HepG2 (cell line): ENCODE data around the gene CDK3. TPM values are rescaled to one million over a fixed set of nuclear protein-coding genes. Genes with fewer than 3 reads are reported as not detected.

Source experiments
- AHR ChIP-seq: IDR thresholded peaks from 2 replicates; pipeline ENCODE4 v1.6.1; 2018; ENCODE audit warnings: missing genetic modification reagents, missing compliant biosample characterization
- ARNT ChIP-seq: fragments of 450-650 bp; IDR thresholded peaks from 2 replicates; pipeline ENCODE4 v1.6.1; 2017
- ETV6 ChIP-seq: sonication (generic); formaldehyde crosslinking; conservative IDR thresholded peaks from 2 replicates; pipeline ENCODE4 v1.4.0; 2020; ENCODE audit warnings: missing genetic modification reagents
- FOXM1 ChIP-seq: sonication (generic); formaldehyde crosslinking; IDR thresholded peaks from 2 replicates; pipeline ENCODE4 v1.5.0; 2020; ENCODE audit warnings: missing genetic modification reagents
- LBX2 ChIP-seq: sonication (generic); formaldehyde crosslinking; IDR thresholded peaks from 2 replicates; pipeline ENCODE4 v1.5.0; 2020; ENCODE audit warnings: missing genetic modification reagents, mild to moderate bottlenecking, borderline replicate concordance
- MXD4 ChIP-seq: IDR thresholded peaks from 2 replicates; pipeline ENCODE4 v1.6.1; 2016; ENCODE audit warnings: mild to moderate bottlenecking, missing biosample characterization, missing genetic modification reagents
- NFE2 ChIP-seq: sonication (generic); formaldehyde crosslinking; IDR thresholded peaks from 2 replicates; pipeline ENCODE4 v1.4.0; 2020; ENCODE audit warnings: missing genetic modification reagents
- NR2C2 ChIP-seq: sonication (generic); formaldehyde crosslinking; IDR thresholded peaks from 2 replicates; pipeline ENCODE4 v1.4.0; 2020; ENCODE audit warnings: missing genetic modification reagents, mild to moderate bottlenecking, moderate library complexity, borderline replicate concordance
- NR2F2 ChIP-seq: IDR thresholded peaks from 2 replicates; pipeline ENCODE4 v1.6.1; 2012; ENCODE audit warnings: low read depth, inconsistent platforms, borderline replicate concordance
- PBX2 ChIP-seq: IDR thresholded peaks from 2 replicates; pipeline ENCODE4 v1.6.1; 2016; ENCODE audit warnings: control low read depth
- TEF ChIP-seq: sonication (generic); formaldehyde crosslinking; IDR thresholded peaks from 2 replicates; pipeline ENCODE4 v1.5.0; 2020; ENCODE audit warnings: missing genetic modification reagents
- THAP8 ChIP-seq: sonication (generic); formaldehyde crosslinking; IDR thresholded peaks from 2 replicates; pipeline ENCODE4 v1.5.1; 2020; ENCODE audit warnings: missing genetic modification reagents, mild to moderate bottlenecking, borderline replicate concordance
- TIGD3 ChIP-seq: sonication (generic); formaldehyde crosslinking; IDR thresholded peaks from 2 replicates; pipeline ENCODE4 v1.5.1; 2020; ENCODE audit warnings: mild to moderate bottlenecking, missing genetic modification reagents, borderline replicate concordance
- TOPORS ChIP-seq: sonication (generic); formaldehyde crosslinking; IDR thresholded peaks from 2 replicates; pipeline ENCODE4 v1.8.0; 2023; ENCODE audit warnings: mild to moderate bottlenecking, missing genetic modification reagents
- ZFP41 ChIP-seq: sonication (generic); formaldehyde crosslinking; IDR thresholded peaks from 2 replicates; pipeline ENCODE4 v1.4.0; 2020; ENCODE audit warnings: mild to moderate bottlenecking, missing genetic modification reagents, borderline replicate concordance
- ZNF101 ChIP-seq: sonication (generic); formaldehyde crosslinking; IDR thresholded peaks from 2 replicates; pipeline ENCODE4 v1.4.0; 2020; ENCODE audit warnings: mild to moderate bottlenecking, low read depth, missing genetic modification reagents, borderline replicate concordance
- ZNF331 ChIP-seq: sonication (generic); formaldehyde crosslinking; IDR thresholded peaks from 2 replicates; pipeline ENCODE4 v1.4.0; 2020; ENCODE audit warnings: missing genetic modification reagents
- ZNF782 ChIP-seq: sonication (generic); formaldehyde crosslinking; IDR thresholded peaks from 2 replicates; pipeline ENCODE4 v1.4.0; 2020; ENCODE audit warnings: missing genetic modification reagents, mild to moderate bottlenecking, borderline replicate concordance
- ZNF83 ChIP-seq: sonication (generic); formaldehyde crosslinking; IDR thresholded peaks from 2 replicates; pipeline ENCODE4 v1.4.0; 2020; ENCODE audit warnings: missing genetic modification reagents, mild to moderate bottlenecking, borderline replicate concordance
- ZNF878 ChIP-seq: sonication (generic); formaldehyde crosslinking; IDR thresholded peaks from 2 replicates; pipeline ENCODE4 v1.8.1; 2023; ENCODE audit warnings: mild to moderate bottlenecking, missing genetic modification reagents, moderate library complexity
- polyA plus RNA-seq, 8 experiments: library from polyadenylated mRNA; depleted of rRNA in 3 of 8; stranded (reverse) in 7 of 8; unstranded in 1 of 8; fragments of >200 nt; fragmentation: Illumina TruSeq in 4 of 8; extraction: Trizol in 4 of 8; gene quantifications; 2 replicates each; pipeline versions ENCODE4 v1.2.1 to v1.2.3, GENCODE V29; 2011 to 2016; ENCODE audit warnings: low read depth in 4 of 8, missing spikeins in 1 of 8, mixed read lengths in 1 of 8; ENCODE audit not compliant: insufficient read depth in 1 of 8
- total RNA-seq, 5 experiments: library from RNA; depleted of rRNA; stranded (reverse); fragments of >200 nt; fragmentation: Illumina TruSeq; extraction: Trizol; gene quantifications; 2 replicates each; pipeline ENCODE4 v1.2.3, GENCODE V29; 2016; ENCODE audit warnings: low read depth in 1 of 5
- TF ChIP-seq, protein P1 (sequence below): IDR thresholded peaks from 2 replicates; pipeline ENCODE4 v1.6.1; 2016; ENCODE audit warnings: missing compliant biosample characterization, missing genetic modification reagents, borderline replicate concordance
- TF ChIP-seq, protein P2 (sequence below): IDR thresholded peaks from 2 replicates; pipeline ENCODE4 v1.6.1; 2016; ENCODE audit warnings: missing biosample characterization, missing genetic modification reagents, low read depth

The CDK3 gene
- total and polyA plus RNA-seq, 2 of the 13 experiments (the other 11 are each of a cell fraction or from before 2014, with no cell fraction given): 5.8 to 11.4 TPM

GRCh38 chr17:75996665-75997590 lies 3.7 kb upstream of the CDK3 start (continued):
- TF ChIP-seq FOXM1 (CRISPR knock-in tag) (no peak), TEF (CRISPR knock-in tag) (no peak), PBX2 (CRISPR knock-in tag) (no peak), NR2F2 (peak; percentile 64; the same call in 1 of the 2 replicates), ZNF331 (CRISPR knock-in tag) (peak; percentile 81), TOPORS (CRISPR knock-in tag) (peak; percentile 69; the same call in 1 of the 2 replicates), LBX2 (no peak), AHR (CRISPR knock-in tag) (no peak), THAP8 (CRISPR knock-in tag) (no peak), ZNF101 (no peak), TIGD3 (CRISPR knock-in tag) (peak; percentile 77; the same call in 1 of the 2 replicates), NR2C2 (CRISPR knock-in tag) (0 out of 2 replicates have a peak, but pooled peaks have one; percentile 36), NFE2 (CRISPR knock-in tag) (no peak), ZNF83 (CRISPR knock-in tag) (no peak), ZNF782 (CRISPR knock-in tag) (peak; percentile 76; the same call in 1 of the 2 replicates), ARNT (no peak), ZNF878 (CRISPR knock-in tag) (peak; percentile 24; the same call in 1 of the 2 replicates), ETV6 (CRISPR knock-in tag) (peak; percentile 55; the same call in 1 of the 2 replicates), ZFP41 (no peak), MXD4 (CRISPR knock-in tag) (no peak; the same call in 1 of the 2 replicates)
- TF ChIP-seq, protein P1, sequence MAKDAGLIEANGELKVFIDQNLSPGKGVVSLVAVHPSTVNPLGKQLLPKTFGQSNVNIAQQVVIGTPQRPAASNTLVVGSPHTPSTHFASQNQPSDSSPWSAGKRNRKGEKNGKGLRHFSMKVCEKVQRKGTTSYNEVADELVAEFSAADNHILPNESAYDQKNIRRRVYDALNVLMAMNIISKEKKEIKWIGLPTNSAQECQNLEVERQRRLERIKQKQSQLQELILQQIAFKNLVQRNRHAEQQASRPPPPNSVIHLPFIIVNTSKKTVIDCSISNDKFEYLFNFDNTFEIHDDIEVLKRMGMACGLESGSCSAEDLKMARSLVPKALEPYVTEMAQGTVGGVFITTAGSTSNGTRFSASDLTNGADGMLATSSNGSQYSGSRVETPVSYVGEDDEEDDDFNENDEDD (CRISPR knock-in tag): peak; percentile 36; the same call in 1 of the 2 replicates
- TF ChIP-seq, protein P2, sequence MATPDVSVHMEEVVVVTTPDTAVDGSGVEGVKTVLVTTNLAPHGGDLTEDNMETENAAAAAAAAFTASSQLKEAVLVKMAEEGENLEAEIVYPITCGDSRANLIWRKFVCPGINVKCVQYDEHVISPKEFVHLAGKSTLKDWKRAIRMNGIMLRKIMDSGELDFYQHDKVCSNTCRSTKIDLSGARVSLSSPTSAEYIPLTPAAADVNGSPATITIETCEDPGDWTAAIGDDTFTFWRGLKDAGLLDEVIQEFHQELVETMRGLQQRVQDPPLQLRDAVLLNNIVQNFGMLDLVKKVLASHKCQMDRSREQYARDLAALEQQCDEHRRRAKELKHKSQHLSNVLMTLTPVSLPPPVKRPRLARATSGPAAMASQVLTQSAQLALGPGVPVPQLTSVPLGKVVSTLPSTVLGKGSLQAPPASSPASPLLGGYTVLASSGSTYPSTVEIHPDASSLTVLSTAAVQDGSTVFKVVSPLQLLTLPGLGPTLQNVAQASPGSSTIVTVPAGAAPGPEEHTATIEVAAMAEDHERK: no peak
